ENCODE data around the gene RABGAP1. TPM values are rescaled to one million over a fixed set of nuclear protein-coding genes. Genes with fewer than 3 reads are reported as not detected.

Gene RABGAP1
- total RNA-seq, 3 donors from 2014 or later (not counting 1 experiment from before 2014, with no cell fraction given) = 37.4 to 49.2 (median 43.0) TPM

GRCh38 chr9:123090198-123090896 is 149.5 kb downstream of the RABGAP1 start:
- ATAC-seq (no peak), DNase-seq (no peak)
- Histone ChIP-seq H3K4me1 (ENCODE audit: control insufficient read depth, insufficient read depth, low read length) (no peaks in the 10 kb centered on the region), H3K4me3 (ENCODE audit: low read length) (no peak overlapping the region), H3K27ac (ENCODE audit: low read length) (no peak overlapping the region), H3K27me3 (ENCODE audit: control insufficient read depth, insufficient read depth, low read length) (no peaks in the 10 kb centered on the region), H3K36me3 (ENCODE audit: control insufficient read depth, insufficient read depth, low read length) (peaks cover 32% of the 10 kb centered on the region), H3K9me3 (ENCODE audit: control insufficient read depth, insufficient read depth, low read length) (no peaks in the 10 kb centered on the region)
- Mint-ChIP-seq H3K4me1 (no peaks in the 10 kb centered on the region), H3K27ac (no peak overlapping the region), H3K27me3 (ENCODE audit: low read depth in 2 of 2) (no peaks in the 10 kb centered on the region), H3K9me3 (no peaks in the 10 kb centered on the region), H3K4me3 (no peak overlapping the region), H3K36me3 (peaks cover 8% of the 10 kb centered on the region)
- intact Hi-C loops (cut with micrococcal nuclease) = no loop called here
- no peak for TF ChIP-seq CTCF (IDR thresholded peaks at IDR 0.05)
- WGBS (ENCODE audit: insufficient coverage) = 97% methylated on average over 7 of the region's 8 CpGs

- 100% methylated on average over 1 of the region's 2 CpGs for WGBS (ENCODE audit: insufficient coverage)
- H3K27ac ChIP-seq (ENCODE audit: low read length) = no peak overlapping the region
- no peak overlapping the region for H3K4me3 Mint-ChIP-seq
- intact Hi-C loops (cut with micrococcal nuclease) = no loop called here
- H3K27ac Mint-ChIP-seq = no peak overlapping the region
- no peaks in the 10 kb centered on the region for H3K9me3 Mint-ChIP-seq
- peaks cover 8% of the 10 kb centered on the region for H3K36me3 Mint-ChIP-seq
- no peaks in the 10 kb centered on the region for H3K4me1 Mint-ChIP-seq
- no peaks in the 10 kb centered on the region for H3K27me3 Mint-ChIP-seq (ENCODE audit: low read depth in 2 of 2)
- no peaks in the 10 kb centered on the region for H3K9me3 ChIP-seq (ENCODE audit: control insufficient read depth, insufficient read depth, low read length)
- DNase-seq (no peak), ATAC-seq (no peak)
- H3K4me3 ChIP-seq (ENCODE audit: low read length) = no peak overlapping the region
- TF ChIP-seq CTCF (IDR thresholded peaks at IDR 0.05) = no peak
- H3K4me1 ChIP-seq (ENCODE audit: control insufficient read depth, insufficient read depth, low read length) = no peaks in the 10 kb centered on the region
- H3K36me3 ChIP-seq (ENCODE audit: control insufficient read depth, insufficient read depth, low read length) = peaks cover 36% of the 10 kb centered on the region
- H3K27me3 ChIP-seq (ENCODE audit: control insufficient read depth, insufficient read depth, low read length) = no peaks in the 10 kb centered on the region
These were observed 150.1 kb downstream of the RABGAP1 start for GRCh38 chr9:123090956-123091355.

- Histone ChIP-seq H3K4me3 (ENCODE audit: low read length) (no peak overlapping the region), H3K4me1 (ENCODE audit: control insufficient read depth, insufficient read depth, low read length) (no peaks in the 10 kb centered on the region), H3K27ac (ENCODE audit: low read length) (no peak overlapping the region), H3K27me3 (ENCODE audit: control insufficient read depth, insufficient read depth, low read length) (no peaks in the 10 kb centered on the region), H3K9me3 (ENCODE audit: control insufficient read depth, insufficient read depth, low read length) (no peaks in the 10 kb centered on the region), H3K36me3 (ENCODE audit: control insufficient read depth, insufficient read depth, low read length) (peaks cover 40% of the 10 kb centered on the region)
- Mint-ChIP-seq H3K4me1 (no peaks in the 10 kb centered on the region), H3K27ac (no peak overlapping the region), H3K4me3 (no peak overlapping the region), H3K27me3 (ENCODE audit: low read depth in 2 of 2) (no peaks in the 10 kb centered on the region), H3K36me3 (peaks cover 8% of the 10 kb centered on the region), H3K9me3 (no peaks in the 10 kb centered on the region)
- intact Hi-C loops (cut with micrococcal nuclease) = no loop called here
- ATAC-seq (no peak), DNase-seq (no peak)
- 91% methylated on average over 2 of the region's 2 CpGs for WGBS (ENCODE audit: insufficient coverage)
- no peak for TF ChIP-seq CTCF (IDR thresholded peaks at IDR 0.05)
These were observed 150.6 kb downstream of the RABGAP1 start for GRCh38 chr9:123091459-123091858.

GRCh38 chr9:123093141-123093540 is 152.3 kb downstream of the RABGAP1 start:
- intact Hi-C loops (cut with micrococcal nuclease) = no loop called here
- ATAC-seq = no peak
- peaks cover 54% of the 10 kb centered on the region for H3K36me3 ChIP-seq (ENCODE audit: control insufficient read depth, insufficient read depth, low read length)
- no peak overlapping the region for H3K4me3 ChIP-seq (ENCODE audit: low read length)
- H3K27me3 ChIP-seq (ENCODE audit: control insufficient read depth, insufficient read depth, low read length) = no peaks in the 10 kb centered on the region
- Mint-ChIP-seq H3K27me3 (ENCODE audit: low read depth in 2 of 2) (no peaks in the 10 kb centered on the region), H3K27ac (no peak overlapping the region), H3K4me1 (no peaks in the 10 kb centered on the region), H3K9me3 (no peaks in the 10 kb centered on the region), H3K36me3 (peaks cover 14% of the 10 kb centered on the region), H3K4me3 (no peak overlapping the region)
- no peak overlapping the region for H3K27ac ChIP-seq (ENCODE audit: low read length)
- H3K4me1 ChIP-seq (ENCODE audit: control insufficient read depth, insufficient read depth, low read length) = no peaks in the 10 kb centered on the region
- H3K9me3 ChIP-seq (ENCODE audit: control insufficient read depth, insufficient read depth, low read length) = no peaks in the 10 kb centered on the region
- TF ChIP-seq CTCF (IDR thresholded peaks at IDR 0.05) = no peak
- DNase-seq = no peak
- WGBS (ENCODE audit: insufficient coverage) = 97% methylated on average over 3 of the region's 3 CpGs
